Smooth muscle cell (in vitro differentiated cells): Measurements from ENCODE around the gene URI1. TPM values are rescaled to one million over a fixed set of nuclear protein-coding genes. Genes with fewer than 3 reads are reported as not detected.

Source experiments
- DNase-seq: peaks from one replicate; lab custom pipeline; 2025; ENCODE audit not compliant: unreplicated experiment; lab: John Stamatoyannopoulos, UW
- H2AFZ ChIP-seq: fragments of 200-600 bp; sonication (generic); 2 replicates; pipeline ENCODE4 v1.6.0; 2016; ENCODE audit warnings: antibody characterized with exemption, low read depth, mild to moderate bottlenecking
- H3F3A ChIP-seq: fragments of 200-600 bp; sonication (generic); 2 replicates; pipeline ENCODE4 v1.6.0; 2017; ENCODE audit warnings: antibody characterized with exemption, low read depth
- H3K27ac ChIP-seq: fragments of 200-600 bp; sonication (generic); 2 replicates; pipeline ENCODE4 v1.5.1; 2016; ENCODE audit warnings: low read depth, mild to moderate bottlenecking
- H3K27me3 ChIP-seq: fragments of 200-600 bp; sonication (generic); 2 replicates; pipeline ENCODE4 v1.6.1; 2016; ENCODE audit warnings: low read depth, mild to moderate bottlenecking
- H3K36me3 ChIP-seq: fragments of 200-600 bp; sonication (generic); 2 replicates; pipeline ENCODE4 v1.5.1; 2016; ENCODE audit warnings: low read depth
- H3K4me1 ChIP-seq: fragments of 200-600 bp; sonication (generic); 2 replicates; pipeline ENCODE4 v1.5.1; 2016; ENCODE audit warnings: low read depth
- H3K4me2 ChIP-seq: fragments of 200-600 bp; sonication (generic); 2 replicates; pipeline ENCODE4 v1.6.0; 2016; ENCODE audit warnings: mild to moderate bottlenecking
- H3K4me3 ChIP-seq: fragments of 200-600 bp; sonication (generic); 2 replicates; pipeline ENCODE4 v1.5.1; 2016; ENCODE audit warnings: mild to moderate bottlenecking
- H3K79me2 ChIP-seq: fragments of 200-600 bp; sonication (generic); 2 replicates; pipeline ENCODE4 v1.6.0; 2016; ENCODE audit warnings: low read depth, mild to moderate bottlenecking
- H3K9ac ChIP-seq: fragments of 200-600 bp; sonication (generic); 2 replicates; pipeline ENCODE4 v1.6.0; 2016; ENCODE audit warnings: low read depth
- H3K9me3 ChIP-seq: fragments of 200-600 bp; sonication (generic); replicated peaks from 2 replicates; pipeline ENCODE4 v1.5.1; 2016; ENCODE audit warnings: low read depth
- H4K20me1 ChIP-seq: fragments of 200-600 bp; sonication (generic); 2 replicates; pipeline ENCODE4 v1.6.0; 2016; ENCODE audit warnings: low read depth
- whole genome bisulfite sequencing: methylation state at CpG from one replicate; pipeline ENCODE4 v1.1.7; 2016; ENCODE audit warnings: low lambda C conversion rate; 5-methylcytosine and 5-hydroxymethylcytosine counted together
- polyA plus RNA-seq: library from polyadenylated mRNA; unstranded; fragments of >200 nt; fragmentation: Nextera tagmentation; extraction: Ambion mirVana; gene quantifications from 2 replicates; pipeline ENCODE4 v1.2.1, GENCODE V29; 2016
- total RNA-seq: library from RNA; depleted of rRNA; stranded (reverse); fragments of >200 nt; gene quantifications from 2 replicates; pipeline ENCODE4 v1.2.3, GENCODE V29; 2014
- TF ChIP-seq, protein P1 (sequence below): fragments of 200-600 bp; sonication (generic); IDR thresholded peaks from 2 replicates; pipeline ENCODE4 v1.5.1; 2017; ENCODE audit warnings: borderline replicate concordance, mild to moderate bottlenecking, antibody characterized with exemption; ENCODE audit not compliant: insufficient read depth, poor library complexity, severe bottlenecking

URI1 gene
- total RNA-seq (47.6 and 53.5 TPM in 2 replicates), polyA plus RNA-seq (36.8 and 39.3 TPM in 2 replicates)

DNA sequence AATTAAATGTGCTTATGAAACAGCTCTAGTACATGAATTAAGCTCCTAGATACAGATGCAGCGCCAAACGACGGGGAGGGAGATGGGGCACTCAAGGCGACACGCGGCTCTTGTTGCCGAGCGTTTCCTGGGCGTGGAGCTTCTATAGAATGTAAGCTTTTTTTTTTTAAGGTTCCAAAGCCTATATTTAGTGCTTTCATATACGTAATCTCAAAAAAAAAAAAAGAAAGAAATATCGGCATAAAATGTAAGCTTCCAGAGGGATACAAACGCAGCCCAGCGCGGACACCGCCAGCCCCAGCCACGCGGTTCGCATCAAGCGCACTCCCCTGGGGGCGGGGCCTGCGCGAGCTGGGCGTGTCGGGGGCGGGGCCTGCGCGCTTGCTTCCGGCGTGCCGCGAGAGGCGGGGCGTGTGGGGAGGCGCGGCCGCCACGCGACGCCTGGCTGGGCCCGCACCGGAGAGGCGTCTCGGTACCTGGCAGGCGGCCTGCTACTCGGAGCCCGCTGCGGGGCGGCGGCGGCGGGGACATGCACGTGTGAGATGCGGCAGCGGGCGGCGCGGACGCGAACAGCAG lies at the start of gene URI1:
Gene URI1, plus strand, starts transcription at position 412 of the 576 bp plus-strand sequence. CDS start 309 bp downstream, outside the sequence.
- TF ChIP-seq, protein P1, sequence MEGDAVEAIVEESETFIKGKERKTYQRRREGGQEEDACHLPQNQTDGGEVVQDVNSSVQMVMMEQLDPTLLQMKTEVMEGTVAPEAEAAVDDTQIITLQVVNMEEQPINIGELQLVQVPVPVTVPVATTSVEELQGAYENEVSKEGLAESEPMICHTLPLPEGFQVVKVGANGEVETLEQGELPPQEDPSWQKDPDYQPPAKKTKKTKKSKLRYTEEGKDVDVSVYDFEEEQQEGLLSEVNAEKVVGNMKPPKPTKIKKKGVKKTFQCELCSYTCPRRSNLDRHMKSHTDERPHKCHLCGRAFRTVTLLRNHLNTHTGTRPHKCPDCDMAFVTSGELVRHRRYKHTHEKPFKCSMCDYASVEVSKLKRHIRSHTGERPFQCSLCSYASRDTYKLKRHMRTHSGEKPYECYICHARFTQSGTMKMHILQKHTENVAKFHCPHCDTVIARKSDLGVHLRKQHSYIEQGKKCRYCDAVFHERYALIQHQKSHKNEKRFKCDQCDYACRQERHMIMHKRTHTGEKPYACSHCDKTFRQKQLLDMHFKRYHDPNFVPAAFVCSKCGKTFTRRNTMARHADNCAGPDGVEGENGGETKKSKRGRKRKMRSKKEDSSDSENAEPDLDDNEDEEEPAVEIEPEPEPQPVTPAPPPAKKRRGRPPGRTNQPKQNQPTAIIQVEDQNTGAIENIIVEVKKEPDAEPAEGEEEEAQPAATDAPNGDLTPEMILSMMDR = no peak
- Histone ChIP-seq H3K27ac (peak within 1 kb of the TSS; percentile 33), H4K20me1 (peaks cover 39% of the 10 kb centered on the region), H3K79me2 (peaks cover 46% of the 10 kb centered on the region), H3K4me3 (peak within 1 kb of the TSS; percentile 81), H3F3A (no peaks in the 10 kb centered on the region), H3K36me3 (no peaks in the 10 kb centered on the region), H3K9ac (peak within 1 kb of the TSS; percentile 55), H3K27me3 (no peaks in the 10 kb centered on the region), H3K4me2 (peak within 1 kb of the TSS; percentile 88), H2AFZ (peak within 1 kb of the TSS; percentile 89), H3K4me1 (peaks cover 25% of the 10 kb centered on the region), H3K9me3 (no peaks in the 10 kb centered on the region)
- DNase-seq = peak; percentile 77
- WGBS = 4% methylated on average over 37 of the region's 59 CpGs

- H2AFZ ChIP-seq = no peak overlapping the region
- H3K9ac ChIP-seq = no peak overlapping the region
- no peaks in the 10 kb centered on the region for H3F3A ChIP-seq
- no peak overlapping the region for H3K4me3 ChIP-seq
- H3K4me2 ChIP-seq = no peak overlapping the region
- H3K36me3 ChIP-seq = no peaks in the 10 kb centered on the region
- no peaks in the 10 kb centered on the region for H3K9me3 ChIP-seq
- DNase-seq = no peak
- no peaks in the 10 kb centered on the region for H4K20me1 ChIP-seq
- H3K27me3 ChIP-seq = no peaks in the 10 kb centered on the region
- WGBS = 51% methylated on average over 11 of the region's 11 CpGs
- no peak overlapping the region for H3K27ac ChIP-seq
- H3K79me2 ChIP-seq = no peaks in the 10 kb centered on the region
- TF ChIP-seq, protein P1 = no peak
- no peaks in the 10 kb centered on the region for H3K4me1 ChIP-seq
These were observed 48.3 kb upstream of the URI1 start for GRCh38 chr19:29893606-29894284.

DNA sequence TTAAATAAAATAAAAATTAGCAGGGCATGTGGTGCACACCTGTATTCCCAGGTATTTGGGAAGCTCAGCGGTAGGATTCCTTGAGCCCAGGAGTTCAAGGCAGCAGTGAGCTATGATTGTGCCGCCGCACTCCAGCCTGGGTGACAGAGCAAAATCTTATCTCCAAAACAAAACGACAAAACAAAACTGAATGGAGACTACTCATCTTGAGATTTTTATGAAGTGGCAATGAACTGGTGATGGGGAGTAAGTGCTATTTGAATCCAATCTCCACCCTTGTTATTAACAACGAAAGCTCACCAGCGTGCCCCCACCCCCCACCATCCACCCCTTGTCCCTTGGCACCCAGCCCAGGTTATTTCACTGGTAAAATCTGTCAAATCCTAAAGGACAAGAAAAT lies 45.2 kb upstream of the URI1 start:
- no peaks in the 10 kb centered on the region for H3F3A ChIP-seq
- no peaks in the 10 kb centered on the region for H4K20me1 ChIP-seq
- H3K9me3 ChIP-seq = no peaks in the 10 kb centered on the region
- H2AFZ ChIP-seq = no peak overlapping the region
- no peaks in the 10 kb centered on the region for H3K36me3 ChIP-seq
- TF ChIP-seq, protein P1 = no peak
- H3K27ac ChIP-seq = no peak overlapping the region
- H3K79me2 ChIP-seq = no peaks in the 10 kb centered on the region
- no peak overlapping the region for H3K4me3 ChIP-seq
- no peak overlapping the region for H3K9ac ChIP-seq
- no peak overlapping the region for H3K4me2 ChIP-seq
- no peak for DNase-seq
- H3K27me3 ChIP-seq = no peaks in the 10 kb centered on the region
- H3K4me1 ChIP-seq = no peaks in the 10 kb centered on the region
- WGBS = 73% methylated on average over 6 of the region's 6 CpGs
